K562 (cell line): ENCODE measurements around the gene SNRPA. TPM values are rescaled to one million over a fixed set of nuclear protein-coding genes. Genes with fewer than 3 reads are reported as not detected.

ENCODE experiments used
- AFF1 ChIP-seq, 2 experiments: fragments of 450-650 bp; IDR thresholded peaks; 2 replicates each; pipeline ENCODE4 v1.6.1; 2018; ENCODE audit warnings: mild to moderate bottlenecking in 2 of 2, low read depth in 1 of 2; ENCODE audit not compliant: partially characterized antibody in 2 of 2
- C11orf30 ChIP-seq: fragments of 450-650 bp; IDR thresholded peaks from 2 replicates; pipeline ENCODE4 v1.6.1; 2016; ENCODE audit warnings: low read depth, mild to moderate bottlenecking
- DACH1 ChIP-seq: fragments of 450-650 bp; IDR thresholded peaks from 2 replicates; pipeline ENCODE4 v1.6.1; 2018; ENCODE audit not compliant: partially characterized antibody
- EP300 ChIP-seq: IDR thresholded peaks from 2 replicates; pipeline ENCODE4 v1.6.1; 2012; ENCODE audit warnings: low read length, improper control_type of control experiment
- HNRNPH1 ChIP-seq: fragments of 200-400 bp; formaldehyde crosslinking; optimal IDR thresholded peaks from 2 replicates; pipeline ENCODE3; 2017; ENCODE audit warnings: low read depth, mild to moderate bottlenecking, low read length, moderate library complexity
- MAX ChIP-seq: sonication (generic); formaldehyde crosslinking; IDR thresholded peaks from 2 replicates; pipeline ENCODE4 v1.9.0; 2022; ENCODE audit warnings: mild to moderate bottlenecking, missing genetic modification reagents
- MED1 ChIP-seq: sonication (generic); formaldehyde crosslinking; IDR thresholded peaks from 2 replicates; pipeline ENCODE4 v1.8.1; 2023; ENCODE audit warnings: missing genetic modification reagents, borderline replicate concordance
- MITF ChIP-seq: IDR thresholded peaks from 2 replicates; pipeline ENCODE4 v1.6.1; 2014; ENCODE audit warnings: antibody characterized with exemption
- NONO ChIP-seq, 2 experiments: fragments of 200-400 bp in 1 of 2; fragments of 450-650 bp in 1 of 2; formaldehyde crosslinking in 1 of 2; IDR thresholded peaks; 2 replicates each; pipeline ENCODE4 v1.6.1; 2017; ENCODE audit warnings: low read depth in 2 of 2, mild to moderate bottlenecking in 2 of 2, moderate library complexity in 2 of 2, low read length in 1 of 2
- NR0B1 ChIP-seq: fragments of 450-650 bp; IDR thresholded peaks from one replicate; pipeline ENCODE4 v1.6.1; 2018; ENCODE audit warnings: mild to moderate bottlenecking, moderate library complexity; ENCODE audit not compliant: partially characterized antibody
- NRF1 ChIP-seq, 2 experiments: fragments of 450-650 bp; IDR thresholded peaks in 1 of 2; conservative IDR thresholded peaks in 1 of 2; 2 replicates each; pipeline ENCODE4 v1.6.1; 2014; ENCODE audit warnings: mild to moderate bottlenecking in 2 of 2
- PHB2 ChIP-seq: fragments of 450-650 bp; IDR thresholded peaks from 2 replicates; pipeline ENCODE4 v1.6.1; 2017; ENCODE audit warnings: low read depth
- PKNOX1 ChIP-seq: fragments of 450-650 bp; IDR thresholded peaks from 2 replicates; pipeline ENCODE4 v1.6.1; 2016
- PML ChIP-seq: IDR thresholded peaks from 2 replicates; pipeline ENCODE4 v1.6.1; 2012; ENCODE audit warnings: low read length, inconsistent platforms
- POLR2G ChIP-seq: fragments of 200-400 bp; formaldehyde crosslinking; IDR thresholded peaks from 2 replicates; pipeline ENCODE4 v1.6.1; 2017; ENCODE audit warnings: low read depth, mild to moderate bottlenecking, antibody characterized with exemption, low read length, moderate library complexity
- SMARCB1 ChIP-seq: IDR thresholded peaks from 2 replicates; pipeline ENCODE4 v1.6.1; 2011; ENCODE audit warnings: improper control_type of control experiment, low read depth; ENCODE audit not compliant: insufficient read length
- SNIP1 ChIP-seq: fragments of 450-650 bp; IDR thresholded peaks from 2 replicates; pipeline ENCODE4 v1.7.1; 2017; ENCODE audit warnings: low read depth, mild to moderate bottlenecking
- ZNF165 ChIP-seq: fragments of 250-450 bp; sonication (Bioruptor Pico); IDR thresholded peaks from 2 replicates; pipeline ENCODE4 v1.4.0; 2020; ENCODE audit warnings: borderline replicate concordance
- ZNF511 ChIP-seq: sonication (generic); formaldehyde crosslinking; IDR thresholded peaks from 2 replicates; pipeline ENCODE4 v1.8.0; 2022; ENCODE audit warnings: mild to moderate bottlenecking, missing genetic modification reagents
- polyA plus RNA-seq, 8 experiments: library from polyadenylated mRNA; depleted of rRNA in 4 of 8; stranded (reverse) in 5 of 8; unstranded in 3 of 8; fragments of >200 nt; fragmentation: Nextera tagmentation in 2 of 8; fragmentation: Illumina TruSeq in 1 of 8; extraction: Ambion mirVana in 2 of 8; extraction: Trizol in 1 of 8; gene quantifications; 2 replicates each; pipeline versions ENCODE4 v1.2.1 to v1.2.3, GENCODE V29; 2011 to 2014; ENCODE audit warnings: inconsistent platforms in 1 of 8, missing spikeins in 1 of 8
- total RNA-seq, 7 experiments: library from RNA; depleted of rRNA in 6 of 7; stranded (reverse); fragments of >200 nt in 6 of 7; fragmentation: Illumina TruSeq in 2 of 7; extraction: Trizol in 2 of 7; gene quantifications; 2 replicates each; pipeline versions ENCODE4 v1.2.1 to v1.2.3, GENCODE V29; 2011 to 2021; ENCODE audit warnings: low replicate concordance in 1 of 7

The SNRPA gene
- total and polyA plus RNA-seq, 9 of the 15 experiments (the other 6 are each of a cell fraction or from before 2014, with no cell fraction given), result 16.3 to 311 (median 193) TPM

GRCh38 chr19:40798683-40799557 lies 47.9 kb downstream of the SNRPA start, which contains the start of gene EGLN2 (continued):
- TF ChIP-seq AFF1 (IDR thresholded peaks at IDR 0.05; ENCODE audit: low read depth in 1 of 2, partially characterized antibody in 2 of 2) (peak in 1 of 2 experiments; percentile 10), SMARCB1 (no peak), PML (0 out of 2 replicates have a peak, but pooled peaks have one; percentile 14), MED1 (no peak), MITF (peak; percentile 87), ZNF165 (CRISPR knock-in tag) (no peak), EP300 (peak; percentile 9), C11orf30 (no peak), HNRNPH1 (no peak), NRF1 (conservative IDR thresholded peaks at IDR 0.05 in 1 of 2, IDR thresholded peaks at IDR 0.05 in 1 of 2) (peak; percentile 94 to 95), PHB2 (no peak), SNIP1 (no peak), POLR2G (peak; percentile 86), NR0B1 (no peak), DACH1 (no peak), ZNF511 (CRISPR knock-in tag) (no peak), NONO (IDR thresholded peaks at IDR 0.05; ENCODE audit: low read depth in 2 of 2, low read length in 1 of 2) (no peak), MAX (CRISPR knock-in tag) (peak; percentile 63; the same call in 1 of the 2 replicates), PKNOX1 (peak; percentile 92)
